OCI-LY1 (cell line): ENCODE data around the gene TTLL10.

Experiments used
- CTCF ChIP-seq: fragments of 200-600 bp; sonication (generic), shearing (Covaris generic); IDR thresholded peaks from 2 replicates; pipeline ENCODE4 v1.5.1; 2017; ENCODE audit warnings: mild to moderate bottlenecking, antibody characterized with exemption, low read length, moderate library complexity, mixed read lengths
- EZH2 ChIP-seq: fragments of 200-600 bp; sonication (generic), shearing (Covaris generic); IDR thresholded peaks from 2 replicates; pipeline ENCODE4 v1.8.0; 2017; ENCODE audit warnings: borderline replicate concordance, mixed run types, mild to moderate bottlenecking, antibody characterized with exemption, low read length, moderate library complexity, mixed read lengths

GRCh38 chr1:1240348-1240732 lies 66.7 kb downstream of the TTLL10 start:
- TF ChIP-seq CTCF (no peak), EZH2 (no peak)
